GM18520 (cell line): ENCODE data around the gene NELFB.

Source experiments
- ATAC-seq: cut with Tn5 transposase; IDR thresholded peaks from one replicate; pipeline ENCODE4 v1.9.1; 2021; ENCODE audit not compliant: unreplicated experiment

NELFB gene

DNA sequence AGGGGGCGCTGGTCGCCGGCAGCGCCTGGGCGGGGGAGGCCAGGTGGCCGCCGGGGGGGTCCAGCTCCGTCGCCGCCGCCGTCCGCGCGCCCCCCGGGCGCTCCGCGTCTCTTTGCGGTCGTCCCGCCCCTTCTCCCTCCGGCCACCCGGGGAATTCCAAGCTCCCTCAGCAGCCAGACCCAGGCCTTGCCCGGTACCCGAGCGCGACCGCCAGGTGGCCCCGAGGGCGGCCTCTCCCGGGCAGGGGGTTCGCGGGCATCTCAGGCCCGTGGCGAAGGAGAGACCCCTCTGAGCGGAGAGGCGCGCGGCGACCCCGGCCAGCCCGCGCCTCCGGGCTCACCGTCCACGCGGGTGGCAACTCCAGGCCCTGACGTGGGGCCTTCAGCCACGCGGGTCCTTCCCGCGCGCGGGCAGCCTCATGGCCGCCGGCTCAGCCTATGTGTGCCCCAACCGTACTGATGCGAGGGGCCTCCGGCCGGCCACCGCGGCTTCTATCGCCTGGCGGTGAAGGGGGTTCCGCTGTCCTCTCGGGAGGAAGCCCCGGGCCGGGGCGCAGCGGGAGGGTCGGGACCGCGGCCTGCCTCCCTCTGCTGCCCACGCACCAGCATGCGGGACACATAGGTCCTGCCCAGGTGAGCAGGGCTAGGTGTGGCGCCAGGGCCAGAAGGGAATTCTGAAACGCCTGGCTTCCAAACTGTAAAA lies 47.5 kb downstream of the NELFB start:
- ATAC-seq: peak; percentile 29

GRCh38 chr9:137303151-137303892 lies 48.2 kb downstream of the NELFB start:
- ATAC-seq: no peak

DNA sequence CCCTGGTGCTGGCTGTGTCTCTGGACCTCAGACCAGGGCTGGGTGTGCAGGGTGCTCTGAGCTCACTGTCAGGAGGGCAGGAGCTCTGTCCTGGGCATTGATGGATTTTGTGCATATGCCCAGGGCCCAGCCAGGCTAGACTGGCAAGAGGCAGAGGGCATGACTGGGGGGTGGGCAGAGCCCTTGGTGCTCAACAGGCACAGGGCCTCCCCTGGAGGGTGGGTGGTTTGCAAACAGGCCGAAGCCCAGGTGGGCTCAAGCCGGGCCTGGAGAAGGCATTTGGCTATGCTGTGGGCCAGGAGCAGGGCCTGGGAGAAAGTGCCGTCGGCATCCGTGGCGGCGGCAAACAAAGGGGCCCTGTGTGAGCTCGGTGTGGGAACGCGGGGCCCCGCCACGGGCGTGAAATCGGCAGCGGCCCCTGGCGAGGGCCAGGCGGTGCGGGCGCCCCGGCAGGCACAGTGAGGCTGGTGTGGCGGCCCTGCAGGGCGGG lies 48.8 kb downstream of the NELFB start:
- ATAC-seq: no peak

DNA sequence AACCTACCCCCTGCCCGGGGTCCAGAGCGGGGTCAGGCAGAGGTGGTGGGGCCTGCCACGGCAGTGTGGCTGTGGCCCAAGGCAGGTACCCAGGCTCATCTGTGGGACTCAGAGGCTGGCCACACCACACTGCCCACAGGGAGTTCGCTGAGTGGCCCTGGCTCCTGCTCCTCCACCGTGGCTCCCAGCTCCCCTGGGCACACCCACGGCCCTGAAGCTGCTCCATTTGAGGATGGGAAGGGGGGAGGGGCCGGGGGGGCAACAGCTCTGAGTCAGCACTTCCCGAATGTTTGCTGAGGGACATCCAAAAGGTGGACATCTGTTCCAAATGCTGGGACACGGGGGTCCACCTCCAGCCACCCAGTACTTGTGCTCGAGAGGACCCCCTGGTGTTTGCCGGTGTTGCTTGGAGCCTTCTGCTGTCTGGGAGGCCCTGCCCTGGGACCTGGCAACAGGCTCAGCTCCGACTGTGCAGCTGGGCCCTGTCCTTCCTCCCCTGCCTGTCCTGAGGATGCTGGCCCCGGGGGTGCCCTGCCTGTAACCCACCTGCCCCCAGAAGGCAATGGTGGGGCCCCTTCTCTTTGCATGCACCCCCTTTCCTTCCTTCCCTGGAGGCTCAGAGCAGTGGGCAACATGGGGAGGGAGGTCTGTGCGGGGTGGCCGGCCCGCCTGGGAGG lies 49.4 kb downstream of the NELFB start:
- no peak for ATAC-seq

- no peak for ATAC-seq
Observed at GRCh38 chr9:137305060-137305797, 50.1 kb downstream of the NELFB start.

DNA sequence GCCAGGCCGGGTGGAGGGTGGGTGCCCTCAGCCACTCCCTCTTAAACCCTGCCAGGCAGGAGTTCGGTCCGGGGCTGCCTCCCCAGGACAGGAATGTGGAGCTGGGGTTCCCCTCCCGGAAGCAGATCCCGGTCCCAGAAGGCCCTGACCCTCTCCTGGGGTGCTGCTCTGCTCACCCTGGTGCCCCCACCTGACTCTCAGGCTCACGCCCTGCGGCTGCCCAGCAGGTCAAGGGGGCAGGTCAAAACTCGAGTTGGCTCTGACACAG lies 50.6 kb downstream of the NELFB start:
- no peak for ATAC-seq

GRCh38 chr9:137306066-137306849 lies 51.1 kb downstream of the NELFB start:
- no peak for ATAC-seq

DNA sequence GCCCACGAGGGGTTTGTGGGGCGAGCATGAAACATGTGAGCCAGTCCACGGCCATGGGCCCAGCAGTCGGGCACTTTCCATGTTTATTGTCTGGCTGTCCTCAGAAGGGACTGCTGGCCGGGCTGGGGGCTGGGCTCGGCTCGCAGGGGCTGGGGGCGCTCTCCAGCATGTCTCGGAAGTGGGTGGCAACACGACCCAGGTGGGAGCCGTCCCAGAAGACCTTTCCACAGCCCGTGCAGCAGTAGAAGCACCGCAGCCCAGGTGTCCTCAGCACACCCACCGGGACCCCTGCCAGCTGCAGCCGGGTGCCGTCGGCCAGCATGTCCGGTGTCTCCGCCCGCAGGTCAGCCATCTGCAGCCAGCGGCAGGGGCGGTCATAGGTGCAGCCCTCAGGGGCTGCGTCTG lies 51.7 kb downstream of the NELFB start:
- ATAC-seq: no peak

- no peak for ATAC-seq
Observed at GRCh38 chr9:137307255-137308056, 52.3 kb downstream of the NELFB start.

DNA sequence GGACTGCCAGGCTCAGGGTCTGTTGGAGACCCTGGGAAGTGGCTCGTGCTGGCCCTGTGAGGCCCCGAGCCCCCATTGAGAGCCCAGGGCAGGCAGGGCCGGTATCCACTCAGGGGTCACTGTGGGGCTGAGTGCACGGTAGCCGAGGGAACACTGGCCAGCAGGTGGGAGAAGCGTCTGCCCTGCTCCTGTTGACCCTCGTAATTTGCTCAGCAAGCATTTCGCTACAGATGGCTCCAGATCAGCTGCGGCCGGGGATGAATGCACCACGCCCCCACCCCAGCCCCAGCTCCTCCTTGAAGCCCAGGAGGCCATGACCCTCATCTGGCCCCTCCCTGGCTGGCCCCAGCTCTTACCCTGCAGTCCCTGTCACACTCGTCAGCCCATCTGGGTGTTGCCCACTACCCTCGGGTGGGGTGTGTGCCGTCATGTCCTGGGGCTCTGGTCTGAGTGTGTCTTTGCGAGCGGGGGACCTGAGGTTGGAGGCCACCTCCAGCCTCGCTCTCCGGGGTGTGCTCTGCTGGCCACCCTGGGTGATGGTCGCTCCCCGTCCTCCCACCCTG lies 53.0 kb downstream of the NELFB start:
- ATAC-seq: no peak

DNA sequence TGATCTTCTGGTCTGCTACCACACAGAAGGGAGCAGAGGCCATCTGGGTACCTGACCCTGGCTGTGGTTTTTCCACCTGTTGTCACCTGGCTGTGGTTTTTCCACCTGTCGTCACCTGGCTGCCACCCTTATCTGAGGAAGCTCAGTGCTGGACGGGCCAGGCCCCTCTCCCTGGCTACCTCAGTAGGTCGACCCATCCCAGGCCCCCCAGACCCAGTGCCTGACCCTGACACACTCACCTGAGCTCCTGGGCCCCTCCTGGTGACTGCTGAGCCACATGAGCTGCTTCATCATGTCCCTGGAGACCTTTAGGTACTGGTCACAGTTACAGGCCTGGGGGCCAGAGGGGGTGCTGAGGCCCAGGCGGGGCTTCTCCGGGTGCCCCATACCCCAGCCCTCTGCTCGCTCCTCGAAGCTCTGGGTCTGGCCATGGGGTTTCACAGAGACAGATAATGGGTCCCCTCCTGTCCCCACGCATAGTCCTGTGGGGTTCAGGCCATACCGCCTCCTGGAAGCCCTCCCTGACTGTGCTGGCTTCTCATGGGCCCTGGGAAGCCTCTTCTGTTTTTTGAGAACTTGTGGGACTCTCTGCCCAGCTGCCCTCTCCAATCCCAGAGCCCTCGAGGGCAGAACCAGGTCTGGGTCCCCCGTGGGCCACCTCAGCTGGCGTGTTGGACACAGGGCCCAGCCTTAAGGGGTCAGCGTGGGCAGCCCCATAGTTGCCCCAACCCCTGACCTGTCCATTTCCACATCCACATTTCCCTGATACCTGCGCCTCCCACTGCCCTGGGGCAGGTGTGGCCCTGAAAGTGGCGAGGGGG lies 54.5 kb downstream of the NELFB start:
- ATAC-seq: no peak

DNA sequence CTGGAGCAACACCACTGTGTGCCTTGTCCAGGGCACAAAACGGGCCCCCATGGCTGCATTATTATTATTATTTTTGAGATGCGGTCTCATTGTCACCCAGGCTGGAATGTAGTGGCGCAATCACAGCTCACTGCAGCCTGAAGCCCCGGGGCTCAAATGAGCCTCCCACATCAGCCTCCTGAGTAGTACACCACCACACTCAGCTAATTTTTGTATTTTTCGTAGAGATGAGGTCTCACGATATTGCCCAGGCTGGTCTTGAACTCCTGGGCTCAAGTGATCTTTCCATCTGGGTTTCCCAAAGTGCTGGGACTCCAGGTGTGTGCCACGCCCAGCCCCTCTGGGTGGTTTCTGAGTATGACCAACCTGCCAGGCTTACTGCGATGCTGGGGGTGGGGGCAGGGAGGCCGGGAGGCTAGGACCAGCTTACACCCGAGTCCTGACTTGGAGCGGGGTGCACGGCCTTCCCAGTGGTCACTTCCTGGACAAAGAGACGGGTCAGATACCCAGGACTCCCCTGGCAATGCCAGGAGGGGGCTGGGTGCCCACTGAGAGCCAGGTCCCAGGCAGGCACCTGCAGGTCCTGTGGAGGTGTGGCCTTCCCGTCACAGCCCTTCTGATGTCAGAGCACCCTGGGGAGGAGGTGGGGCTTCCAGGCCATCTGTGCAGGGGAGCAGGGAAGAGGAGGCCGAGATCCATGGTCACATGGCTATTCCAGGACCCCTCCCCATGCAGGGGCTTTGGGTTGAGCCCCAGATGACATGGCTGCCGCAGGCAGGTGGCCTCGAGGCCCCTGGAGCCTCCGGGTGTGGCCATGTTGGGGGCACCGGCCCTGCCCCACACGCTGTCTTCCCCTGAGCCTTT lies 55.3 kb downstream of the NELFB start:
- ATAC-seq: no peak

- no peak for ATAC-seq
Observed at GRCh38 chr9:137311171-137311985, 56.3 kb downstream of the NELFB start.

- no peak for ATAC-seq
Observed at GRCh38 chr9:137311986-137312851, 57.1 kb downstream of the NELFB start.

GRCh38 chr9:137312852-137313325 lies 57.8 kb downstream of the NELFB start:
- ATAC-seq: no peak
